Small intestine (tissue), 7 donors: Measurements from ENCODE around the gene SECISBP2. TPM values are rescaled to one million over a fixed set of nuclear protein-coding genes. Genes with fewer than 3 reads are reported as not detected.

Source experiments
- DNase-seq, 2 donors: peaks; one replicate each; pipeline versions ENCODE4 v3.0.0 to v3.0.0-alpha.2; 2013
- FAIRE-seq: peaks from 2 replicates; lab custom pipeline; 2012; peaks lifted over from hg19 to GRCh38; lab: Jason Lieb, UNC
- H3K27ac ChIP-seq, 3 donors: one replicate each; pipeline ENCODE4 v1.5.1; 2013; ENCODE audit warnings: low read length in 2 of 3, mild to moderate bottlenecking in 2 of 3, control low read depth in 1 of 3, inconsistent platforms in 1 of 3, low read depth in 1 of 3, moderate library complexity in 1 of 3
- H3K27me3 ChIP-seq, 3 donors: one replicate each; pipeline ENCODE4 v1.6.1; 2013; ENCODE audit warnings: low read length in 3 of 3, inconsistent platforms in 1 of 3; ENCODE audit not compliant: control insufficient read depth in 3 of 3, insufficient read depth in 3 of 3
- H3K36me3 ChIP-seq, 3 donors: one replicate each; pipeline ENCODE4 v1.6.1; 2013; ENCODE audit warnings: low read length in 3 of 3, inconsistent platforms in 1 of 3, low read depth in 1 of 3, mild to moderate bottlenecking in 1 of 3, moderate library complexity in 1 of 3; ENCODE audit not compliant: control insufficient read depth in 3 of 3, insufficient read depth in 2 of 3
- H3K4me1 ChIP-seq, 3 donors: one replicate each; pipeline ENCODE4 v1.6.1; 2013; ENCODE audit warnings: low read length in 2 of 3, inconsistent platforms in 1 of 3, low read depth in 1 of 3, mild to moderate bottlenecking in 1 of 3, moderate library complexity in 1 of 3; ENCODE audit not compliant: control insufficient read depth in 3 of 3, insufficient read depth in 2 of 3
- H3K4me3 ChIP-seq, 3 donors: one replicate each; pipeline ENCODE4 v1.5.1; 2013; ENCODE audit warnings: low read length in 3 of 3, control low read depth in 1 of 3, inconsistent platforms in 1 of 3, low read depth in 1 of 3, mild to moderate bottlenecking in 1 of 3, moderate library complexity in 1 of 3
- H3K9me3 ChIP-seq, 2 donors: one replicate each; pipeline ENCODE4 v1.6.1; 2013; ENCODE audit warnings: low read depth in 1 of 2, low read length in 1 of 2; ENCODE audit not compliant: control insufficient read depth in 2 of 2, insufficient read depth in 1 of 2
- WGBS, 3 donors: extraction: QIAGEN DNeasy Blood & Tissue Kit; methylation state at CpG; one replicate each; pipeline ENCODE4 v1.1.7; 2013; 5-methylcytosine and 5-hydroxymethylcytosine counted together
- polyA plus RNA-seq, 4 donors: library from polyadenylated mRNA; stranded (reverse) in 3 of 4; unstranded in 1 of 4; fragments of 200-250 nt in 3 of 4; fragments of 120-200 nt in 1 of 4; gene quantifications; one replicate each; pipeline versions ENCODE4 v1.2.1 to v1.2.3, GENCODE V29; 2013
- donor health status: healthy with polysubstance abuse.
- donor health status: control.
- donor health status: control.
- donor health status: Bipolar disorder and iron deficiency.
- donor health status: healthy.

The SECISBP2 gene
- polyA plus RNA-seq, 4 donors = 17.6 to 69.2 (median 25.3) TPM

DNA sequence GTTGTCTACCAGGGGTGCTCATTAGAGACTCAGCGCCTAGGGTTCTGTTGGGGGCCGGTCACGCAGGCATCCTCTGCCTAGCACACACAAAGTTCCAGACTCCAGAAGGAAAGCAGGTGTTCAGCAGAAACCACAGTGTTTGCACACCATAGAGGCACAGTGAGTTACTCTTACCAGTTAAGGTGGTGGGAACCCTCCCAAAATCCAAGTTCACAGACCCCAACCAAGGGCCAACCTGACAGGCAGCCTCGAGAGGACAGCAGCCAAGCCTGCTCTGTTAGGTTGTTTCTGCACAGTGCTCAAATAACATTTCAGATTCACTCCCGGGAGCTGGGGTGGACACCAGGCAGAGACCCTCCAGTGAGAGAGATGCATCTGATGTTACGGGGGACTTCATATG, 36.2 kb downstream of the SECISBP2 start:
- WGBS, 3 donors = 93 to 100% (median 95%) methylated on average over 6 of the region's 6 CpGs
- H3K4me1 ChIP-seq = peaks cover 0 to 5% (median 0%) of the 10 kb centered on the region in 3 donors
- DNase-seq = no peak
- peaks cover 32 to 80% (median 43%) of the 10 kb centered on the region in 3 donors for H3K36me3 ChIP-seq
- FAIRE-seq = no peak
- no peaks in the 10 kb centered on the region for H3K27me3 ChIP-seq
- H3K9me3 ChIP-seq = no peaks in the 10 kb centered on the region
- no peak overlapping the region for H3K27ac ChIP-seq
- no peak overlapping the region for H3K4me3 ChIP-seq

DNA sequence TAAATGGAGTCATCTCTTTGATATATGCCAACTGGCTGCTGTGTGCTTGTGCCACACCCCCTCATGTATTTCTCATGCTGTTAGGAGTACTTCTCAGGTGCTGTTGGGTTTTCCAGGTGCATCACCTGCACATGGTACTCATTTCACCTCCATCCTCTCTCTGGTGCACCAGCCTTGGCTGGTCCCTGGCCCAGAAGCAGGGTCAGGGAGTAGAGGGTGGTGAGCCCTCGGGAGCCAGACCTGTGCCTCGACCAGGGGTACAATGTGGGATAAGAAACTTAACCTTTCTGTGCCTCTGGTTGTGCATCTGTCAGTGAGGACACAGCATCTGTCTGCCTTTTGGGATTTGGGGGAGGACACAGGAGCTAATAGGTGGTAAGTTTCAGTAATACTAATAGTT, 38.5 kb downstream of the SECISBP2 start:
- Histone ChIP-seq H3K36me3 (peaks cover 30 to 75% (median 30%) of the 10 kb centered on the region in 3 donors), H3K4me1 (peaks cover 0 to 5% (median 0%) of the 10 kb centered on the region in 3 donors), H3K4me3 (no peak overlapping the region), H3K27me3 (no peaks in the 10 kb centered on the region), H3K9me3 (no peaks in the 10 kb centered on the region), H3K27ac (no peak overlapping the region)
- 88 to 96% (median 95%) methylated on average over 2 of the region's 2 CpGs for WGBS, 3 donors
- FAIRE-seq (no peak), DNase-seq (no peak)

DNA sequence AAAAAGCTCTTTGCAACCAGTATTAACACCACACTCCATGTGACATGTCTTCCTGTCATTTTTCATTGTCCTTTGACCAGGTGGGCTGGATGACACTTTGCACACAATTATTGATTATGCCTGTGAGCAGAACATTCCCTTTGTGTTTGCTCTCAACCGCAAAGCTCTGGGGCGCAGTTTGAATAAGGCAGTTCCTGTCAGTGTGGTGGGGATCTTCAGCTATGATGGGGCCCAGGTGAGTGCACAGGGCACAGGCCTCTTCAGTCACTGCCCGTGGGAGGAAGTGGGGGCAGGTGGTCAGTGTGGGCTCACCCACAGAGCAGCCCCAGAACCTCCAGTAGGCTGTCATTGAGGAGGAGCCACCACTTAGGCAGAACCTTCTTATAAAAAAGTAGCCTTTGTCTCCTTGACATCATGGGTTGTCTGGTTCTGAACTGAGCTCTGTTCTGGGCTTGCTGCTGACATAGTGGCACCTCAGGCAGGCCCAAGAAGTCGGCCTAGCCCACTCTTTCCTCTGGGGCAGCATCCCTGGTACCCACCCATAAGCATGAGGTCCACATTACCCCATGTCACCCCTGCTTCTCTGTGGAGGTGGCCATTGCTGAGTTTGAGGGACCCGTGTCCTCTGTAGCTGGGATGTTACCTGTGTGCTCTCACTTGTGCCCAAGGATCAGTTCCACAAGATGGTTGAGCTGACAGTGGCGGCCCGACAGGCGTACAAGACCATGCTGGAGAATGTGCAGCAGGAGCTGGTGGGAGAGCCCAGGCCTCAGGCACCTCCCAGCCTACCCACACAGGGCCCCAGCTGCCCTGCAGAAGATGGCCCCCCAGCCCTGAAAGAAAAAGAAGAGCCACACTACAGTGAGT, 39.3 kb downstream of the SECISBP2 start:
- Histone ChIP-seq H3K36me3 (peaks cover 30 to 75% (median 34%) of the 10 kb centered on the region in 3 donors), H3K9me3 (no peaks in the 10 kb centered on the region), H3K4me3 (no peak overlapping the region), H3K27ac (no peak overlapping the region), H3K4me1 (no peaks in the 10 kb centered on the region), H3K27me3 (no peaks in the 10 kb centered on the region)
- FAIRE-seq = no peak
- DNase-seq = no peak
- WGBS, 3 donors = 90 to 94% (median 94%) methylated on average over 8 of the region's 8 CpGs

GRCh38 chr9:89358376-89358916, 40.1 kb downstream of the SECISBP2 start:
- WGBS, 3 donors = 91 to 93% (median 92%) methylated on average over 3 of the region's 3 CpGs
- H3K36me3 ChIP-seq = peaks cover 25 to 76% (median 33%) of the 10 kb centered on the region in 3 donors

DNA sequence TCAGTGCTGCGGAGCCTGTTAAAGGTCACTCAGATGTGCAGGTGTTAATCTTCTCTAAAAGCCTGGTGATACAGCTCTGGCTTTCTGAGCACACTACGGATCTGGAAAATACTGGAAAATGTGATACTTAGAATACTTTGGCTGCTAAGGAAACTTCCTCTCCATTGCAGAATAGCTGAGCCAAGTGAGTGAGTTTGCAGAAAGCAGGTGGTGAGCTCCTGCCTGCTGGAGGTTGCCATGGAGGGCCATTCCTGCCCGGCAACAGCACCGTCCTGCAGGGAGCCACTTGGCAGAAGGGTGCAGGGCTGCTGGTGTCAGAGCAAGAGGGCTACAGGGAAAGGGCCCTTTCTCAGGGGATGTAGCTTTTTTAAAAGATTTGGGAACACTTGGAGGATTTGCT, 40.7 kb downstream of the SECISBP2 start:
- Histone ChIP-seq H3K27ac (no peak overlapping the region), H3K27me3 (no peaks in the 10 kb centered on the region), H3K4me1 (no peaks in the 10 kb centered on the region), H3K36me3 (peaks cover 25 to 80% (median 31%) of the 10 kb centered on the region in 3 donors), H3K4me3 (no peak overlapping the region), H3K9me3 (no peaks in the 10 kb centered on the region)
- WGBS, 3 donors = 72 to 78% (median 75%) methylated on average over 4 of the region's 4 CpGs
- DNase-seq (no peak), FAIRE-seq (no peak)

More at GRCh38 chr9:89358376-89358916, 40.1 kb downstream of the SECISBP2 start:
- H3K9me3 ChIP-seq = no peaks in the 10 kb centered on the region
- no peak overlapping the region for H3K4me3 ChIP-seq
- FAIRE-seq (no peak), DNase-seq (no peak)
- no peaks in the 10 kb centered on the region for H3K4me1 ChIP-seq
- H3K27ac ChIP-seq = no peak overlapping the region
- H3K27me3 ChIP-seq = no peaks in the 10 kb centered on the region

- Histone ChIP-seq H3K27me3 (no peaks in the 10 kb centered on the region), H3K4me1 (no peaks in the 10 kb centered on the region), H3K27ac (no peak overlapping the region), H3K9me3 (no peaks in the 10 kb centered on the region), H3K4me3 (no peak overlapping the region), H3K36me3 (peaks cover 22 to 78% (median 24%) of the 10 kb centered on the region in 3 donors)
- DNase-seq (no peak), FAIRE-seq (no peak)
- 76 to 91% (median 87%) methylated on average over 8 of the region's 8 CpGs for WGBS, 3 donors
Observed at GRCh38 chr9:89359751-89360261, 41.5 kb downstream of the SECISBP2 start.

GRCh38 chr9:89360465-89360864, 42.2 kb downstream of the SECISBP2 start:
- Histone ChIP-seq H3K9me3 (no peaks in the 10 kb centered on the region), H3K4me3 (no peak overlapping the region), H3K27me3 (no peaks in the 10 kb centered on the region), H3K36me3 (peaks cover 20 to 76% (median 21%) of the 10 kb centered on the region in 3 donors), H3K4me1 (no peaks in the 10 kb centered on the region), H3K27ac (no peak overlapping the region)
- WGBS, 3 donors = 73 to 85% (median 81%) methylated on average over 3 of the region's 3 CpGs
- DNase-seq = no peak
- no peak for FAIRE-seq

- 90 to 94% (median 93%) methylated on average over 6 of the region's 6 CpGs for WGBS, 3 donors
Observed at GRCh38 chr9:89361031-89361430, 42.7 kb downstream of the SECISBP2 start.

More at GRCh38 chr9:89361031-89361430, 42.7 kb downstream of the SECISBP2 start:
- H3K36me3 ChIP-seq = peaks cover 20 to 74% (median 21%) of the 10 kb centered on the region in 3 donors
- no peaks in the 10 kb centered on the region for H3K4me1 ChIP-seq
- FAIRE-seq = no peak
- H3K27ac ChIP-seq = no peak overlapping the region
- H3K27me3 ChIP-seq = no peaks in the 10 kb centered on the region
- no peaks in the 10 kb centered on the region for H3K9me3 ChIP-seq
- H3K4me3 ChIP-seq = no peak overlapping the region
- no peak for DNase-seq
